CD4-positive, alpha-beta T cell treated with Interleukin-6 at 100 ng/mL for 8 hours (primary cell): ENCODE results near the gene CCDC183.
"Not testable (repeated sequence)": the region's sequence is repeated elsewhere in the genome, so short reads cannot be mapped to it uniquely, and the experiment has no call there.

Experiments
- DNase-seq: peaks from one replicate; pipeline ENCODE4 v3.0.0-alpha.2; 2020; ENCODE audit warnings: mixed read lengths, low spot score

The CCDC183 gene

DNA sequence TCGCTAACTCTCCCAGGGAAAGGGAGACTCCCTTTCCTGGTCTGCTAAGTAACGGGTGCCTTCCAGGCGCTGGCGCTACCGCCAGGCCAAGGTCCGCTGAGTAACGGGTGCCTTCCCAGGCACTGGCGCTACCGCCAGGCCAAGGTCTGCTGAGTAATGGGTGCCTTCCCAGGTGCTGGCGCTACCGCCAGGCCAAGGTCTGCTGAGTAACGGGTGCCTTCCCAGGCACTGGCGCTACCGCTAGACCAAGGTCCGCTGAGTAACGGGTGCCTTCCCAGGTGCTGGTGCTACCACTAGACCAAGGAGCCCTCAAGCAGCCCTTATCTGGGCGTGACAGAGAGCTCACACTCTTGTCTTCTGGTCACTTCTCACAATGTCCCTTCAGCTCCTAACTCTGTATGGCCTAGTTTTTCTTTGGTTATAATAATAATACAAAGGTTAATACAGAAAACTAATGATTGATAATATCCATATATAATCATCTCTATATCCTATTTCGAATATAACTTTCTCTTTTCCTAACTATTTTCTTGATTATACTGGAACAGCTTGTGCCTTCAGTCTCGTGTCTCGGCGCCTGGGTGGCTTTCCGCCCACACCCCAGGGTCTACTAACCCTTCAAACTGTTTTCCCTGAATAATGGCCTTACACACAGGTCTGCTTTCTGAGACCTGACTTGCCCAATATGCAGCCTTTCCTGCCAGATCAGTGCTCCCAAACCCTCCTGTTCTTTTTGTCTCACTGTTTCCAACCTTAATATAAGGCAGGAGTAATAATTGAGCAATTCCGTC, 10.4 kb upstream of the CCDC183 start:
- DNase-seq, result not testable (repeated sequence)

GRCh38 chr9:136786451-136786850, 9.7 kb upstream of the CCDC183 start:
- no peak for DNase-seq

GRCh38 chr9:136786983-136787382, 9.2 kb upstream of the CCDC183 start:
- not testable (repeated sequence) for DNase-seq

DNA sequence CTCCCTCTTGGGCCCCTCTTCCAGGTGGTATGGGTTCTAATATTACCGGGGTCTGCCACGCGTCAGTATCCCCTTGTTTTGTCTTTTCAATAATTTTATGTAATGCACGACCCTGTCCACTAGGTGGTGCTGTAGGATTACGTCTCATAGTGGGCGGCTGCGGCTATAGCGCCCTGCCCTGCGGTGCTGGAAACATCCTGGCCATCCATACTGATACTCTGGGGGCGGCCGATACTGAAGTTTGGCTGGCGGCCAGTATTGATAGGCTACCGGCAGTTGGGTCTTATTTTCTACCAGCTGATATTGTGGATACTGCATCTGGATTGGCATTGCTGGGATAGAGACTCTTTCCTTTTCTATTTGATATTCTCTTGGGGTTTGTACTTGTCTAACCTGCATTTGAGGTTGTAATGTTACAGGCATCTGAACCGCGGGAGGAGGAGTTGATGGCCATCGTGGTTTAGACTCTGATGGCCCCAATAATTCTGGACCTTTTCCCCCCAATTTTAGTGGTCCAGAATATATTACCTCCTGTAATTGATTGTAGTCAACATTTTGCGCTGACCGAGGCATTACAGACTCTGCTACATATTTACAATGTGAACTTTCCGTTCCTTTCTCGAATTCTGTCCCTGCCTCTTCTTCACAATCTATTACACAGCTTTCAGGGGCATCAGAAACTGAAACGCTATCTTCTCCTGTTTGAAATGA, 8.3 kb upstream of the CCDC183 start:
- DNase-seq, result peak; percentile 73

- not testable (repeated sequence) for DNase-seq
Observed at GRCh38 chr9:136788644-136789522, 7.3 kb upstream of the CCDC183 start.

- DNase-seq, result no peak
Observed at GRCh38 chr9:136789523-136789937, 6.6 kb upstream of the CCDC183 start.

GRCh38 chr9:136790640-136791515, 5.3 kb upstream of the CCDC183 start, which contains the start of gene TMEM141:
TSS of gene TMEM141 (plus strand) at chr9:136791344. CDS start at chr9:136791371, 27 bp downstream.
- peak; percentile 100 for DNase-seq

GRCh38 chr9:136791516-136792276, 4.4 kb upstream of the CCDC183 start:
- peak; percentile 54 for DNase-seq

- DNase-seq, result no peak
Observed at GRCh38 chr9:136792321-136793085, 3.6 kb upstream of the CCDC183 start.

GRCh38 chr9:136793086-136793946, 2.8 kb upstream of the CCDC183 start:
- DNase-seq, result no peak

- no peak for DNase-seq
Observed at GRCh38 chr9:136794281-136794999, 1.7 kb upstream of the CCDC183 start.

DNA sequence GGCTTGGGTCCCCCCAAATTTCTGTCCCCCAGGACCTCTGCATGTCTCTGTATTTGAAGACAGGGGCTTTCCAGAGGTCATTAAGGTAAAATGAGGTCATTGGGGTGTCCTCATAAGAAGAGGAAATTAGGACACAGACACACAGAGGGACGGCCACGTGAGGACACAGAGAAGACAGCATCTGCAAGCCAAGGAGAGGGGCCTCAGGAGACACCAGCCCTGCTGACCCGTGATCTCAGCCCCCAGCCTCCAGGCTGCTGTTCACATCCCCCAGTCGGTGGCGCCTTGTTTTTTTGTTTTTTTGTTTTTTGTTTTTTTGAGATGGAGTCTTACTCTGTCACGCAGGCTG, 1.2 kb upstream of the CCDC183 start:
- no peak for DNase-seq

DNA sequence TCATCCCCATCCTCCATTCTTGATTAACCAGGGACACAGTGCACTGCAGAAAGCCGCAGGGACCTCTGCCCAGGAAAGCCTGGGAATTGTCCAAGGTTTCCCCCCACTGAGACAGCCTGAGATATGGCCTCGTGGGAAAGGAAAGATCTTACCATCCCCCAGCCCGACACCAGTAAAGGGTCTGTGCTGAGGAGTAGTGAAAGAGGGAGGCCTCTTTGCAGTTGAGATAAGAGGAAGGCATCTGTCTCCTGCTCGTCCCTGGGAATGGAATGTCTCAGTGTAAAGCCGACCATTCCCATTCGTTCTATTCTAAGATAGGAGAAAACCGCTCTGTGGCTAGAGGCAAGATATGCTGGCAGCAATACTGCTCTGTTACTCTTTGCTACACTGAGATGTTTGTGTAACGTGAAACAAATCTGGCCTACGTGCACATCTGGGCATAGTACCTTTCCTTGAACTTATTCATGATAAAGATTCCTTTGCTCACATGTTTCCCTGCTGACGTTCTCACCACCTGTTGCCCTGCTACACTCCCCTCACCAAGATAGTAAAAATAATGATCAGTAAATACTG, 723 bp downstream of the CCDC183 start:
- DNase-seq, result not testable (repeated sequence)

DNA sequence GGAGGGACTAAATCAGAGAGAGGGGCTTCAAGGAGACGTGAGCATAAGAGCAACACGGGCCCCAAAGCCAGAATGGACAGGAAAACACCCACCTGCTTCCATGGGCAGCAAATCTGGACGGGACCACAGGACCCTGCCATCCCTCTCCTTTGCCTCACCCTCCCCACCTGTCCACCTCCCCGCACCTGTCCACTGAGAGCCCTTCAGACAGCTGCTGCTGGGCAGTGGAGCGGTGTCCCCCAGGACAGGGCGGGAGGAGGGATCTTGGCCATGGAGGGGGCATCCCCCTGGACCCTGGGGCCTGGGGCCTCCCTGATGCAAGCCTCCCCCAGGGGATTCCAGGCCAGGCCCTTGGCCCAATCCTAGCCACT, 2.6 kb downstream of the CCDC183 start:
- DNase-seq, result no peak

GRCh38 chr9:136799079-136799853, 3.1 kb downstream of the CCDC183 start:
- DNase-seq, result no peak

GRCh38 chr9:136799854-136800657, 3.9 kb downstream of the CCDC183 start:
- DNase-seq, result peak; percentile 93
